DOHH2 (cell line): Measurements from ENCODE around the gene ABHD16B.

ENCODE experiments used
- EZH2phosphoT487 ChIP-seq: fragments of 200-600 bp; sonication (generic); IDR thresholded peaks from 2 replicates; pipeline ENCODE4 v1.6.1; 2017; ENCODE audit warnings: borderline replicate concordance, mild to moderate bottlenecking, antibody characterized with exemption, low read length, moderate library complexity, mixed read lengths
- TF ChIP-seq, protein P1 (sequence below): fragments of 200-600 bp; sonication (generic); IDR thresholded peaks from one replicate; pipeline ENCODE4 v1.5.1; 2014; ENCODE audit warnings: antibody characterized with exemption, mild to moderate bottlenecking, low read depth, low read length; ENCODE audit not compliant: poor library complexity, severe bottlenecking

DNA sequence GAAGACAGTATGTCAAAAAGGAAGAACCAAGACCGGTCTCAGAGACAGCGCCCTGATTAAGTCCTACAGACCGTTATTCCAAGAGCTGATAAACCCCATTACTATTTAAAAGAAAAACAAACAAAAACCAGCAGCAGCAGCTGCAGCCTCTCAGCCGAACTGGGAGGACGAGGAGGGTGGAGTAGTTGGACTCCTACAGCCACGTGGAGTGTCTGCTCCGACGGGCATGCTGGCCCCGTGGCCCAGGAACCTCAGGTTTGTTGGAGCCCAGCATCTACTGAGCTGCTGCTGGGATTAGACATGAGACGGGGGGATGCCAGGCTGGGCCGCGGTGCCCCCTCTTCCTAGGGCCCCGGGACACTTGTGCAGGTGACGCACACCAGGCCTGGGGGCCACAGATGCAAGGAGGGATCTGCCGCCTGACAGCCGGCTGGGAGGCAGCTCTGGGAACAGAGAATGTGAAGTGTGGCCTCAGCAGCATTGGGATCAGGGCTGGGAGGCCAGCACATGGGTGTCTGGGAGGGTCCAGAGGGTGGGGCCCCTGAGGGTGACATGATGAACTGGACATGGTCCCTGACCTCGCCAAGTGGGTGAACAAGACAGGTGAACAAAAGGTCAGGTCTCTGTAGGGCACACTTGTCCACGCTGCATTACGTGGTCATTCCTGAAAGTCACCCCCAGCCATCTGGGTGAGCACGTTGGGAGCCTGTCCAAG, 27.4 kb upstream of the ABHD16B start:
- TF ChIP-seq, protein P1, sequence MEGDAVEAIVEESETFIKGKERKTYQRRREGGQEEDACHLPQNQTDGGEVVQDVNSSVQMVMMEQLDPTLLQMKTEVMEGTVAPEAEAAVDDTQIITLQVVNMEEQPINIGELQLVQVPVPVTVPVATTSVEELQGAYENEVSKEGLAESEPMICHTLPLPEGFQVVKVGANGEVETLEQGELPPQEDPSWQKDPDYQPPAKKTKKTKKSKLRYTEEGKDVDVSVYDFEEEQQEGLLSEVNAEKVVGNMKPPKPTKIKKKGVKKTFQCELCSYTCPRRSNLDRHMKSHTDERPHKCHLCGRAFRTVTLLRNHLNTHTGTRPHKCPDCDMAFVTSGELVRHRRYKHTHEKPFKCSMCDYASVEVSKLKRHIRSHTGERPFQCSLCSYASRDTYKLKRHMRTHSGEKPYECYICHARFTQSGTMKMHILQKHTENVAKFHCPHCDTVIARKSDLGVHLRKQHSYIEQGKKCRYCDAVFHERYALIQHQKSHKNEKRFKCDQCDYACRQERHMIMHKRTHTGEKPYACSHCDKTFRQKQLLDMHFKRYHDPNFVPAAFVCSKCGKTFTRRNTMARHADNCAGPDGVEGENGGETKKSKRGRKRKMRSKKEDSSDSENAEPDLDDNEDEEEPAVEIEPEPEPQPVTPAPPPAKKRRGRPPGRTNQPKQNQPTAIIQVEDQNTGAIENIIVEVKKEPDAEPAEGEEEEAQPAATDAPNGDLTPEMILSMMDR, result no peak
- no peak for TF ChIP-seq EZH2phosphoT487
